Ascending aorta (tissue), 2 donors: ENCODE data around the gene EGFR. TPM values are rescaled to one million over a fixed set of nuclear protein-coding genes. Genes with fewer than 3 reads are reported as not detected.

ENCODE experiments used
- DNase-seq, 2 donors: peaks; one replicate each; pipeline ENCODE4 v3.0.0-alpha.2; 2019; ENCODE audit warnings: low spot score in 2 of 2
- H3K27ac ChIP-seq, 2 donors: fragments of 200-600 bp; sonication (generic); one replicate each; pipeline ENCODE4 v1.5.1; 2016 to 2017; ENCODE audit warnings: mild to moderate bottlenecking in 1 of 2
- H3K27me3 ChIP-seq: fragments of 200-600 bp; sonication (generic); one replicate; pipeline ENCODE4 v1.5.1; 2017
- H3K36me3 ChIP-seq, 2 donors: fragments of 200-600 bp; sonication (generic); one replicate each; pipeline ENCODE4 v1.5.1; 2016
- H3K4me1 ChIP-seq, 2 donors: fragments of 200-600 bp; sonication (generic); one replicate each; pipeline ENCODE4 v1.5.1; 2016 to 2017; ENCODE audit warnings: mild to moderate bottlenecking in 1 of 2
- H3K4me3 ChIP-seq, 2 donors: fragments of 200-600 bp; sonication (generic); one replicate each; pipeline ENCODE4 v1.5.1; 2016 to 2017; ENCODE audit warnings: mild to moderate bottlenecking in 1 of 2
- H3K9me3 ChIP-seq, 2 donors: fragments of 200-600 bp; sonication (generic); one replicate each; pipeline ENCODE4 v1.5.1; 2016
- CTCF ChIP-seq, 3 experiments: fragments of 200-600 bp in 2 of 3; fragments of 450-650 bp in 1 of 3; sonication (generic) in 2 of 3; IDR thresholded peaks; one replicate each; pipeline ENCODE4 v1.5.1; 2016 to 2019; ENCODE audit warnings: antibody characterized with exemption in 3 of 3, mild to moderate bottlenecking in 1 of 3, moderate library complexity in 1 of 3
- intact Hi-C: fragments of 100-400 bp; cut with DNase I; formaldehyde crosslinking; loops from one replicate; pipeline ENCODE4 v1.15.1; 2023
- total RNA-seq: library from RNA; depleted of rRNA; stranded (reverse); fragments of >200 nt; gene quantifications from one replicate; pipeline ENCODE4 v1.1.0, GENCODE V29; 2016

Gene EGFR
- total RNA-seq, 1 donor from 2014 or later: 33.8 TPM

- Histone ChIP-seq H3K27me3 (no peaks in the 10 kb centered on the region), H3K9me3 (no peaks in the 10 kb centered on the region), H3K4me1 (peaks cover 7 to 21% of the 10 kb centered on the region in 2 donors), H3K27ac (peak overlapping the region; percentile 67 to 68), H3K4me3 (peak overlapping the region in 1 of 2 donors; percentile 41), H3K36me3 (peaks cover 55% of the 10 kb centered on the region in 2 donors)
- intact Hi-C loops: no loop called here
- peak in 1 of 2 donors; percentile 60 for DNase-seq
- no peak for TF ChIP-seq CTCF (IDR thresholded peaks at IDR 0.05)
Measured at GRCh38 chr7:55177589-55178261, 158.9 kb downstream of the EGFR start.

DNA sequence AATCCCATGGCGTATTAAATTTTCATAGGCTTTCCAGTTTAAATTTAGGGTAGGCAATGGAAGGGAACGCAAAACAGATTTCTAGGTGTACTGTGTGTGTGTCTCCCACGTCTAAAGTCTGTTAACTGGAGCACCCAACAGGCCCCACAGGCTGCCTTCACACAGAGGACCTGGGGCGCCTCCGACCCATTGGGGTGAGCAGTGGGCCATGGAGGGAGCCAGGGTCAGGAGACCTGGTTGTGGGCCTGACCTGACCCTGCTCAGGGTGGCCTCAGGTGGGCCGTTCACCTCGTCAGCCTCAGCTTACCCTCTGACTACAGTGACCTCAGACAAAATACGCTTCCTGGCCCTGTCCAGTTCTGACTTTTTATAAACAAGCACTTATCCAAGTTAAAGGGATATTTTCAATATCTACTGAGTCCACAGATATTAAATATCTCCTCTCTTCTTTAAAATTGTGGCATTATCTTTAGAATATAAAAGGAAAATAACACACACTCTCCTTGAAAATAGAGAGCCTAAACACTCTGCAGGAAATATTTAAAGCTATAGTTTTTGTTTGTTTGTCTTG is 159.6 kb downstream of the EGFR start:
- TF ChIP-seq CTCF (IDR thresholded peaks at IDR 0.05): no peak
- intact Hi-C loops: no loop called here
- peak overlapping the region; percentile 67 to 68 for H3K27ac ChIP-seq
- peaks cover 48 to 51% of the 10 kb centered on the region in 2 donors for H3K36me3 ChIP-seq
- H3K9me3 ChIP-seq: no peaks in the 10 kb centered on the region
- peak overlapping the region in 1 of 2 donors; percentile 41 for H3K4me3 ChIP-seq
- peaks cover 7 to 21% of the 10 kb centered on the region in 2 donors for H3K4me1 ChIP-seq
- peak in 1 of 2 donors; percentile 41 for DNase-seq
- no peaks in the 10 kb centered on the region for H3K27me3 ChIP-seq

DNA sequence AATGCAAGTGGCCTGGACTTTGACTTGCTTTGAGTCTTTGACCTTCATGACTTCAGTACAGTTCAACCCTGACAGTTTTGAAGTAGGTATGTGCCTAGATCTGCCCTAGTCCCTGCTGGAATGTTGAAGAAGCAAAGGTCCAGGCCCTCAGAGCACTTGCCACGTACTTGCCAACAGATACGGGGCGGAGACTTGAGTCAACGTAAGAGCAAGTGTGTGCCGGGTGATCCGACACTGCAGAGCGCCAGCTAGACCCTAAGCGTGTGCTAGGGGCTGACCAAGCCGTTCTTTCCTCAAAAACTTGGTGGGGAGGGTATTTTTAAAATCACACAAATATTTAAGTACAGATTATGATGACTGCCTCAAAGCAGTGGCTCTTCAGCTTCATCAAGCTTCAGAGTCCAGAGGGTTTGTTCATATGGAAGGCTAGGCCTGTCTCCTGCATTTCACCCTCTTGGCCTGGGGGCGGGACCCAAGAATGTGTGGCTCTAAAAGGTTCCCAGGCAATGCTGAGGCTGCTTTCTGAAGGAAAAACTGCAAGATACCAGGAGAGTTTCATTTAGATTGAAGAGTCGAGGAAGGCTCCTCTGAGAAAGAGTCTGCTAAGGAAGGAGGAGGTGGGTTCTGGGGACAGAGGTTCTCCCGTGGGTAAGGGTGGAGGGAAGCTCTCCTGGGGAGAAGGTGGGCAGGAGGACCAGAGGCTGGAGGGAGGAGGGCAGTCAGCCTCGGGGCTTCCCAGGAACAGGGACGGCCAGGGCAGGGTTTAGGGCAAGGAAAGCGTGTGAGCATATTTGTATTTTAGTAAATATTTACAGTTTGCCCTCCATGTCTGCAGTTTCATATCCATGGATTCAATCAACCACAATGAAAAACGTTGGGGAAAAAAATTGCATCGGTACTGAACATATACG is 160.3 kb downstream of the EGFR start:
- no peak for DNase-seq
- H3K36me3 ChIP-seq: peaks cover 41 to 48% of the 10 kb centered on the region in 2 donors
- H3K27me3 ChIP-seq: no peaks in the 10 kb centered on the region
- no peak for TF ChIP-seq CTCF (IDR thresholded peaks at IDR 0.05)
- intact Hi-C loops: no loop called here
- H3K4me1 ChIP-seq: peaks cover 7 to 21% of the 10 kb centered on the region in 2 donors
- no peak overlapping the region for H3K4me3 ChIP-seq
- H3K27ac ChIP-seq: no peak overlapping the region
- H3K9me3 ChIP-seq: no peaks in the 10 kb centered on the region

DNA sequence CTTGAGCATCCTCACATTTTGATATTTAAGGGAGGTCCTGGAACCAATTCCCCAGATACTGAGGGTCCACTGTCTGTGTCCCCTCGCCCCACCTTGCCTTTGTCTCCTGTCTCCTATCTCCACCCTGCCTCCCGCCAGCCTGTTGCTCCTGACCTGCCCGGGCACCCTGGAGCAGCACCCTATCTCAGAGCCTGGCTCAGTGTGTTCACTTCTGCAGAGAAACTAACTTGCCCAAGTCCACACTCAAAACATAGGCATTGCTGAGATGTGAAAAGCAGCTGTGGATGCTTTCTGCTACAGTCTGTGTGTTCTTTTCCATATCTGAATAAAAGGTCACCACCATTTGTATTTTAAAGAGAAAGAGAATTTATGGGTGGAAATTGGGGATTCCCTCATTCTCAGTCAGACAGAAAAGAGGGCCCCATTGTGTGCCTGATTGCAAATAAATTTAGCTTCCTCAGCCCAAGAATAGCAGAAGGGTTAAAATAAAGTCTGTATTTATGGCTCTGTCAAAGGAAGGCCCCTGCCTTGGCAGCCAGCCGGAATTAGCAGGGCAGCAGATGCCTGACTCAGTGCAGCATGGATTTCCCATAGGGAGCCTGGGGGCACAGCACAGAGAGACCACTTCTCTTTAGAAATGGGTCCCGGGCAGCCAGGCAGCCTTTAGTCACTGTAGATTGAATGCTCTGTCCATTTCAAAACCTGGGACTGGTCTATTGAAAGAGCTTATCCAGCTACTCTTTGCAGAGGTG is 161.3 kb downstream of the EGFR start:
- intact Hi-C loops: no loop called here
- H3K36me3 ChIP-seq: peaks cover 35 to 48% of the 10 kb centered on the region in 2 donors
- H3K9me3 ChIP-seq: no peaks in the 10 kb centered on the region
- H3K27me3 ChIP-seq: no peaks in the 10 kb centered on the region
- no peak overlapping the region for H3K27ac ChIP-seq
- H3K4me1 ChIP-seq: peaks cover 7 to 21% of the 10 kb centered on the region in 2 donors
- no peak for TF ChIP-seq CTCF (IDR thresholded peaks at IDR 0.05)
- H3K4me3 ChIP-seq: no peak overlapping the region
- DNase-seq: no peak

GRCh38 chr7:55180963-55181542 is 162.2 kb downstream of the EGFR start:
- H3K4me3 ChIP-seq: no peak overlapping the region
- H3K4me1 ChIP-seq: peaks cover 7 to 21% of the 10 kb centered on the region in 2 donors
- no peak overlapping the region for H3K27ac ChIP-seq
- H3K9me3 ChIP-seq: no peaks in the 10 kb centered on the region
- H3K36me3 ChIP-seq: peaks cover 39 to 54% of the 10 kb centered on the region in 2 donors
- TF ChIP-seq CTCF (IDR thresholded peaks at IDR 0.05): no peak
- no peaks in the 10 kb centered on the region for H3K27me3 ChIP-seq
- DNase-seq: peak in 1 of 2 donors; percentile 51
- intact Hi-C loops: no loop called here
